ENCODE measurements around the gene SLC49A3. TPM values are rescaled to one million over a fixed set of nuclear protein-coding genes. Genes with fewer than 3 reads are reported as not detected.

SLC49A3 gene
- total and polyA plus RNA-seq, 2 of the 13 experiments (the other 11 are each of a cell fraction or from before 2014, with no cell fraction given), result 0.07 to 0.17 TPM

- TF ChIP-seq NFKB2 (CRISPR knock-in tag; IDR thresholded peaks at IDR 0.05; ENCODE audit: borderline replicate concordance), result no peak
- peak; percentile 57 for TF ChIP-seq ZNF687 (CRISPR knock-in tag; IDR thresholded peaks at IDR 0.05)
- no peak for TF ChIP-seq ZNF512 (CRISPR knock-in tag; IDR thresholded peaks at IDR 0.05)
- no peak for TF ChIP-seq MATR3 (CRISPR knock-in tag; IDR thresholded peaks at IDR 0.05)
- peak; percentile 35; the same call in 1 of the 2 replicates for TF ChIP-seq HIVEP1 (CRISPR knock-in tag; IDR thresholded peaks at IDR 0.05)
- TF ChIP-seq ZNF782 (CRISPR knock-in tag; IDR thresholded peaks at IDR 0.05; ENCODE audit: borderline replicate concordance), result 0 out of 2 replicates have a peak, but pooled peaks have one; percentile 34
- no peak for TF ChIP-seq ZNF598 (CRISPR knock-in tag; IDR thresholded peaks at IDR 0.05; ENCODE audit: borderline replicate concordance)
- no peak for TF ChIP-seq MED8 (CRISPR knock-in tag; IDR thresholded peaks at IDR 0.05; ENCODE audit: insufficient replicate concordance)
- TF ChIP-seq TCF7L2 (IDR thresholded peaks at IDR 0.05; ENCODE audit: low read depth, low read length), result no peak
- TF ChIP-seq TAF15 (IDR thresholded peaks at IDR 0.05; ENCODE audit: low read depth, low read length, poor library complexity, severe bottlenecking), result peak; percentile 15
- no peak for TF ChIP-seq SIX1 (CRISPR knock-in tag; IDR thresholded peaks at IDR 0.05; ENCODE audit: borderline replicate concordance)
- TF ChIP-seq AGO2 (optimal IDR thresholded peaks at IDR 0.05; ENCODE audit: low read depth, low read length), result peak; percentile 74
- TF ChIP-seq AKAP8 (CRISPR knock-in tag; IDR thresholded peaks at IDR 0.05), result no peak
- TF ChIP-seq SPEN (CRISPR knock-in tag; IDR thresholded peaks at IDR 0.05; ENCODE audit: low read depth), result peak; percentile 23; the same call in 1 of the 2 replicates
- TF ChIP-seq TBX2 (CRISPR knock-in tag; IDR thresholded peaks at IDR 0.05; ENCODE audit: borderline replicate concordance), result 0 out of 2 replicates have a peak, but pooled peaks have one; percentile 26
- peak; percentile 53; the same call in 1 of the 2 replicates for TF ChIP-seq PHF8 (CRISPR knock-in tag; IDR thresholded peaks at IDR 0.05)
- TF ChIP-seq CEBPB (IDR thresholded peaks at IDR 0.05; ENCODE audit: borderline replicate concordance, low read depth, low read length), result peak; percentile 68
- TF ChIP-seq YEATS4 (CRISPR knock-in tag; IDR thresholded peaks at IDR 0.05; ENCODE audit: borderline replicate concordance), result no peak
- peak; percentile 17; the same call in 1 of the 2 replicates for TF ChIP-seq HDAC2 (CRISPR knock-in tag; IDR thresholded peaks at IDR 0.05)
- 0 out of 3 replicates have a peak, but pooled peaks have one; percentile 15 for TF ChIP-seq MXI1 (IDR thresholded peaks at IDR 0.05; ENCODE audit: borderline replicate concordance, low read depth, low read length)
- peak; percentile 65; the same call in 1 of the 2 replicates for TF ChIP-seq ZNF788 (CRISPR knock-in tag; IDR thresholded peaks at IDR 0.05; ENCODE audit: borderline replicate concordance)
- peak; percentile 8; the same call in 1 of the 2 replicates for TF ChIP-seq ZNF746 (CRISPR knock-in tag; IDR thresholded peaks at IDR 0.05)
Measured at GRCh38 chr4:675036-675882, 13.7 kb downstream of the SLC49A3 start (continued).
